ENCODE measurements around the gene SLC17A1.

Gene SLC17A1

GRCh38 chr6:25830458-25830857 is 1.4 kb downstream of the SLC17A1 start:
- Histone ChIP-seq H3K36me3 (ENCODE audit: low read length) (no peaks in the 10 kb centered on the region; the same call in 1 of the 2 replicates), H4K20me1 (ENCODE audit: low read depth, low read length) (no peaks in the 10 kb centered on the region), H3K9me3 (ENCODE audit: insufficient read depth, low read length) (no peaks in the 10 kb centered on the region), H3F3A (ENCODE audit: insufficient read depth) (no peaks in the 10 kb centered on the region), H3K27me3 (ENCODE audit: low read length) (no peaks in the 10 kb centered on the region), H3K9me2 (replicated peaks; ENCODE audit: insufficient read depth, low read length) (no peaks in the 10 kb centered on the region), H3K4me2 (ENCODE audit: low read depth, low read length, poor library complexity, severe bottlenecking) (no peak overlapping the region), H2AFZ (ENCODE audit: low read depth, low read length, severe bottlenecking) (no peak overlapping the region), H3K4me3 (ENCODE audit: insufficient read depth, low read length, poor library complexity, severe bottlenecking) (no peak overlapping the region), H3K27ac (ENCODE audit: low read depth, low read length) (no peak overlapping the region), H3K79me2 (ENCODE audit: insufficient read depth, low read length) (no peaks in the 10 kb centered on the region), H3K9ac (ENCODE audit: low read length) (no peak overlapping the region)
- TF ChIP-seq CTCF (IDR thresholded peaks at IDR 0.05; ENCODE audit: insufficient read depth, low read length, poor library complexity, severe bottlenecking): no peak
- no peak for TF ChIP-seq EZH2phosphoT487 (conservative IDR thresholded peaks at IDR 0.05; ENCODE audit: low read length)

- Histone ChIP-seq H3F3A (ENCODE audit: insufficient read depth) (no peaks in the 10 kb centered on the region), H4K20me1 (ENCODE audit: low read depth, low read length) (no peaks in the 10 kb centered on the region), H3K36me3 (ENCODE audit: low read length) (no peaks in the 10 kb centered on the region; the same call in 1 of the 2 replicates), H3K79me2 (ENCODE audit: insufficient read depth, low read length) (no peaks in the 10 kb centered on the region), H3K27me3 (ENCODE audit: low read length) (no peaks in the 10 kb centered on the region), H3K9ac (ENCODE audit: low read length) (no peak overlapping the region), H2AFZ (ENCODE audit: low read depth, low read length, severe bottlenecking) (no peak overlapping the region), H3K4me3 (ENCODE audit: insufficient read depth, low read length, poor library complexity, severe bottlenecking) (no peak overlapping the region), H3K9me2 (replicated peaks; ENCODE audit: insufficient read depth, low read length) (no peaks in the 10 kb centered on the region), H3K9me3 (ENCODE audit: insufficient read depth, low read length) (no peaks in the 10 kb centered on the region), H3K4me2 (ENCODE audit: low read depth, low read length, poor library complexity, severe bottlenecking) (no peak overlapping the region), H3K27ac (ENCODE audit: low read depth, low read length) (no peak overlapping the region)
- TF ChIP-seq CTCF (IDR thresholded peaks at IDR 0.05; ENCODE audit: insufficient read depth, low read length, poor library complexity, severe bottlenecking): no peak
- no peak for TF ChIP-seq EZH2phosphoT487 (conservative IDR thresholded peaks at IDR 0.05; ENCODE audit: low read length)
These were observed 2.5 kb downstream of the SLC17A1 start for GRCh38 chr6:25829375-25829774.

GRCh38 chr6:25821341-25821740 is 10.5 kb downstream of the SLC17A1 start:
- no peak overlapping the region for H3K9ac ChIP-seq (ENCODE audit: low read length)
- H3K9me2 ChIP-seq (replicated peaks; ENCODE audit: insufficient read depth, low read length): no peaks in the 10 kb centered on the region
- no peak for TF ChIP-seq EZH2phosphoT487 (conservative IDR thresholded peaks at IDR 0.05; ENCODE audit: low read length)
- no peak for TF ChIP-seq CTCF (IDR thresholded peaks at IDR 0.05; ENCODE audit: insufficient read depth, low read length, poor library complexity, severe bottlenecking)
- no peaks in the 10 kb centered on the region for H3K9me3 ChIP-seq (ENCODE audit: insufficient read depth, low read length)
- no peak overlapping the region for H3K27ac ChIP-seq (ENCODE audit: low read depth, low read length)
- H4K20me1 ChIP-seq (ENCODE audit: low read depth, low read length): no peaks in the 10 kb centered on the region
- no peak overlapping the region for H3K4me2 ChIP-seq (ENCODE audit: low read depth, low read length, poor library complexity, severe bottlenecking)
- H3K36me3 ChIP-seq (ENCODE audit: low read length): no peaks in the 10 kb centered on the region
- H2AFZ ChIP-seq (ENCODE audit: low read depth, low read length, severe bottlenecking): no peak overlapping the region
- H3K79me2 ChIP-seq (ENCODE audit: insufficient read depth, low read length): no peaks in the 10 kb centered on the region
- H3F3A ChIP-seq (ENCODE audit: insufficient read depth): no peaks in the 10 kb centered on the region
- H3K4me3 ChIP-seq (ENCODE audit: insufficient read depth, low read length, poor library complexity, severe bottlenecking): no peak overlapping the region
- H3K27me3 ChIP-seq (ENCODE audit: low read length): no peaks in the 10 kb centered on the region
